WTC11 (cell line): ENCODE measurements around the gene SHROOM3. TPM values are rescaled to one million over a fixed set of nuclear protein-coding genes. Genes with fewer than 3 reads are reported as not detected.

Source experiments
- ATAC-seq: fragments of 200-7000 bp; cut with Tn5 transposase; 2 replicates; pipeline ENCODE4 v1.10.0; 2021; ENCODE audit warnings: mild to moderate bottlenecking, moderate library complexity
- CTCF ChIA-PET: fragments of 300-600 bp; sonication (Branson Sonifier 250); formaldehyde crosslinking; loops from one replicate; lab custom pipeline; 2021; ENCODE audit warnings: antibody characterized with exemption; lab: Charles Lee
- POLR2A ChIA-PET: fragments of 350-600 bp; sonication (Branson Sonifier 250); formaldehyde crosslinking; loops from one replicate; lab custom pipeline; 2021; ENCODE audit warnings: antibody characterized with exemption; lab: Charles Lee
- DNase-seq: peaks from one replicate; pipeline ENCODE4 v3.0.0; 2021; ENCODE audit warnings: low spot score
- H3K27ac Mint-ChIP-seq: 2 replicates; pipeline ENCODE4 v1.8.0; 2021; ENCODE audit warnings: mixed read lengths
- H3K27me3 Mint-ChIP-seq: 2 replicates; pipeline ENCODE4 v1.8.0; 2021; ENCODE audit warnings: low read depth, mild to moderate bottlenecking, moderate library complexity, mixed read lengths
- H3K36me3 Mint-ChIP-seq: 2 replicates; pipeline ENCODE4 v1.8.0; 2021; ENCODE audit warnings: mixed read lengths
- H3K4me1 Mint-ChIP-seq: 2 replicates; pipeline ENCODE4 v1.8.0; 2022; ENCODE audit warnings: mixed read lengths
- H3K4me3 Mint-ChIP-seq: 2 replicates; pipeline ENCODE4 v1.8.0; 2021; ENCODE audit warnings: mild to moderate bottlenecking, moderate library complexity, mixed read lengths
- H3K9me3 Mint-ChIP-seq: 2 replicates; pipeline ENCODE4 v1.8.0; 2021; ENCODE audit warnings: mixed read lengths
- ATF1 ChIP-seq: sonication (generic); formaldehyde crosslinking; IDR thresholded peaks from 2 replicates; pipeline ENCODE4 v1.8.1; 2023; ENCODE audit warnings: mild to moderate bottlenecking, moderate library complexity, missing genetic modification reagents
- EMX1 ChIP-seq: fragments of 250-450 bp; sonication (Bioruptor Pico); IDR thresholded peaks from 2 replicates; pipeline ENCODE4 v1.8.0; 2021; ENCODE audit warnings: mild to moderate bottlenecking
- FOXJ3 ChIP-seq: sonication (generic); formaldehyde crosslinking; IDR thresholded peaks from 2 replicates; pipeline ENCODE4 v1.9.0; 2021; ENCODE audit warnings: missing genetic modification reagents, mild to moderate bottlenecking, borderline replicate concordance
- GRHL2 ChIP-seq: fragments of 250-450 bp; sonication (Bioruptor Pico); IDR thresholded peaks from 2 replicates; pipeline ENCODE4 v1.8.0; 2022; ENCODE audit warnings: mild to moderate bottlenecking, moderate library complexity; ENCODE audit not compliant: insufficient replicate concordance, severe bottlenecking
- HMGA2 ChIP-seq: fragments of 250-450 bp; sonication (Bioruptor Pico); IDR thresholded peaks from 2 replicates; pipeline ENCODE4 v1.4.0; 2021; ENCODE audit warnings: mild to moderate bottlenecking, moderate library complexity
- JAZF1 ChIP-seq: fragments of 250-450 bp; sonication (Bioruptor Pico); IDR thresholded peaks from 2 replicates; pipeline ENCODE4 v1.9.0; 2021; ENCODE audit warnings: moderate library complexity, mild to moderate bottlenecking, inconsistent platforms
- MYBL2 ChIP-seq: sonication (generic); formaldehyde crosslinking; IDR thresholded peaks from 2 replicates; pipeline ENCODE4 v1.8.1; 2023; ENCODE audit warnings: mild to moderate bottlenecking, moderate library complexity, missing genetic modification reagents
- NFYB ChIP-seq: sonication (generic); formaldehyde crosslinking; conservative IDR thresholded peaks from 2 replicates; pipeline ENCODE4 v1.8.0; 2022; ENCODE audit warnings: low read depth, missing genetic modification reagents
- NR3C1 ChIP-seq: sonication (generic); formaldehyde crosslinking; conservative IDR thresholded peaks from 2 replicates; pipeline ENCODE4 v1.8.1; 2023; ENCODE audit warnings: low read depth, mild to moderate bottlenecking, missing genetic modification reagents
- OVOL2 ChIP-seq: fragments of 250-450 bp; sonication (Bioruptor Pico); IDR thresholded peaks from 2 replicates; pipeline ENCODE4 v1.9.0; 2021; ENCODE audit warnings: mild to moderate bottlenecking, borderline replicate concordance
- PRDM15 ChIP-seq: sonication (generic); formaldehyde crosslinking; IDR thresholded peaks from 2 replicates; pipeline ENCODE4 v1.8.0; 2022; ENCODE audit warnings: missing genetic modification reagents
- PRRX2 ChIP-seq: fragments of 250-450 bp; sonication (Bioruptor Pico); IDR thresholded peaks from 2 replicates; pipeline ENCODE4 v1.8.0; 2021; ENCODE audit warnings: mild to moderate bottlenecking
- TEAD1 ChIP-seq: sonication (generic); formaldehyde crosslinking; IDR thresholded peaks from 2 replicates; pipeline ENCODE4 v1.8.0; 2022; ENCODE audit warnings: mild to moderate bottlenecking, missing genetic modification reagents
- TEAD4 ChIP-seq: sonication (generic); formaldehyde crosslinking; IDR thresholded peaks from 2 replicates; pipeline ENCODE4 v1.8.0; 2022; ENCODE audit warnings: mild to moderate bottlenecking, missing genetic modification reagents
- TP53 ChIP-seq: sonication (generic); formaldehyde crosslinking; IDR thresholded peaks from 2 replicates; pipeline ENCODE4 v1.8.1; 2023; ENCODE audit warnings: mild to moderate bottlenecking, missing genetic modification reagents
- USF1 ChIP-seq: sonication (generic); formaldehyde crosslinking; IDR thresholded peaks from 2 replicates; pipeline ENCODE4 v1.8.0; 2022; ENCODE audit warnings: mild to moderate bottlenecking, missing genetic modification reagents
- ZNF219 ChIP-seq: sonication (generic); formaldehyde crosslinking; IDR thresholded peaks from 2 replicates; pipeline ENCODE4 v1.8.0; 2023; ENCODE audit warnings: missing genetic modification reagents, mild to moderate bottlenecking, borderline replicate concordance
- ZNF232 ChIP-seq: sonication (generic); formaldehyde crosslinking; IDR thresholded peaks from 2 replicates; pipeline ENCODE4 v1.8.0; 2022; ENCODE audit warnings: mild to moderate bottlenecking, missing genetic modification reagents
- ZNF317 ChIP-seq: sonication (generic); formaldehyde crosslinking; IDR thresholded peaks from 2 replicates; pipeline ENCODE4 v1.8.1; 2023; ENCODE audit warnings: low read depth, mild to moderate bottlenecking, moderate library complexity, missing genetic modification reagents, borderline replicate concordance
- ZNF423 ChIP-seq: fragments of 250-450 bp; sonication (Bioruptor Pico); IDR thresholded peaks from 2 replicates; pipeline ENCODE4 v2.1.2; 2022; ENCODE audit warnings: mild to moderate bottlenecking, moderate library complexity
- total RNA-seq: library from RNA; stranded (reverse); gene quantifications from 3 replicates; pipeline ENCODE4 v1.2.3, GENCODE V29; 2021
- TF ChIP-seq, protein P1 (sequence below): sonication (generic); formaldehyde crosslinking; IDR thresholded peaks from 2 replicates; pipeline ENCODE4 v1.8.1; 2022; ENCODE audit warnings: low read depth, missing genetic modification reagents, borderline replicate concordance
- TF ChIP-seq, protein P2 (sequence below): sonication (generic); formaldehyde crosslinking; IDR thresholded peaks from 2 replicates; pipeline ENCODE4 v1.8.0; 2023; ENCODE audit warnings: missing genetic modification reagents
- TF ChIP-seq, protein P3 (sequence below): sonication (generic); formaldehyde crosslinking; IDR thresholded peaks from 2 replicates; pipeline ENCODE4 v1.8.1; 2023; ENCODE audit warnings: mild to moderate bottlenecking, missing genetic modification reagents, moderate library complexity
- TF ChIP-seq, protein P4 (sequence below): sonication (generic); formaldehyde crosslinking; IDR thresholded peaks from 2 replicates; pipeline ENCODE4 v1.8.0; 2022; ENCODE audit warnings: mild to moderate bottlenecking, missing genetic modification reagents
- TF ChIP-seq, protein P5 (sequence below): sonication (generic); formaldehyde crosslinking; IDR thresholded peaks from 2 replicates; pipeline ENCODE4 v1.8.1; 2022; ENCODE audit warnings: low read depth, mild to moderate bottlenecking, moderate library complexity, missing genetic modification reagents, borderline replicate concordance

The SHROOM3 gene
- total RNA-seq, 1 experiment from 2014 or later, result 71.9 TPM

DNA sequence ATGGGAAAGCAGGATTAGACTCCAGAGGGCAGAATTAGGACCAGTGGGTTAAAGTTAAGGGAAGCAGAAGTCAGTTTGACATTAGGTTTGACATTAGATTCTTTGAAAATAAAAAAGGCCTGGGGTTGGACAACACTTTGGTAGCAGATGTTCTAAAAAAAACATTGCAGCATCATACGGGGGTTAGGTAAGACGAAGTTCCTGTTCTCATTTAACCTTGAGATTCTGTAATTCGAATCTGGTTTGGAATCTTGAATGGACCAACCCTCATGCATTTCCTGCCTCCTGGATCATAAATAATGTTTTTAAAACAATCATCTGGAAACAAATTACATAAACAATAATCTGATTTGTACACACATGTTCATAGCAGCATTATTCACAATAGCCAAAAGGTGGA is 181.0 kb downstream of the SHROOM3 start:
- ChIA-PET POLR2A (no interaction called here), CTCF (no interaction called here)
- Mint-ChIP-seq H3K27ac (no peak overlapping the region), H3K4me3 (no peak overlapping the region), H3K27me3 (peaks cover 6% of the 10 kb centered on the region; the same call in 1 of the 2 replicates), H3K4me1 (peaks cover 41% of the 10 kb centered on the region), H3K9me3 (no peaks in the 10 kb centered on the region), H3K36me3 (no peaks in the 10 kb centered on the region)
- DNase-seq (no peak), ATAC-seq (no peak)
- TF ChIP-seq ZNF423 (CRISPR knock-in tag) (no peak), NFYB (CRISPR knock-in tag) (no peak), ZNF317 (no peak), GRHL2 (no peak), USF1 (CRISPR knock-in tag) (no peak), JAZF1 (no peak), OVOL2 (no peak), TP53 (CRISPR knock-in tag) (no peak), HMGA2 (no peak), PRRX2 (CRISPR knock-in tag) (no peak), TEAD4 (no peak), ZNF232 (no peak)
- TF ChIP-seq, protein P1, sequence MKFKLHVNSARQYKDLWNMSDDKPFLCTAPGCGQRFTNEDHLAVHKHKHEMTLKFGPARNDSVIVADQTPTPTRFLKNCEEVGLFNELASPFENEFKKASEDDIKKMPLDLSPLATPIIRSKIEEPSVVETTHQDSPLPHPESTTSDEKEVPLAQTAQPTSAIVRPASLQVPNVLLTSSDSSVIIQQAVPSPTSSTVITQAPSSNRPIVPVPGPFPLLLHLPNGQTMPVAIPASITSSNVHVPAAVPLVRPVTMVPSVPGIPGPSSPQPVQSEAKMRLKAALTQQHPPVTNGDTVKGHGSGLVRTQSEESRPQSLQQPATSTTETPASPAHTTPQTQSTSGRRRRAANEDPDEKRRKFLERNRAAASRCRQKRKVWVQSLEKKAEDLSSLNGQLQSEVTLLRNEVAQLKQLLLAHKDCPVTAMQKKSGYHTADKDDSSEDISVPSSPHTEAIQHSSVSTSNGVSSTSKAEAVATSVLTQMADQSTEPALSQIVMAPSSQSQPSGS (CRISPR knock-in tag), result no peak
- TF ChIP-seq, protein P2, sequence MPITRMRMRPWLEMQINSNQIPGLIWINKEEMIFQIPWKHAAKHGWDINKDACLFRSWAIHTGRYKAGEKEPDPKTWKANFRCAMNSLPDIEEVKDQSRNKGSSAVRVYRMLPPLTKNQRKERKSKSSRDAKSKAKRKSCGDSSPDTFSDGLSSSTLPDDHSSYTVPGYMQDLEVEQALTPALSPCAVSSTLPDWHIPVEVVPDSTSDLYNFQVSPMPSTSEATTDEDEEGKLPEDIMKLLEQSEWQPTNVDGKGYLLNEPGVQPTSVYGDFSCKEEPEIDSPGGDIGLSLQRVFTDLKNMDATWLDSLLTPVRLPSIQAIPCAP (CRISPR knock-in tag), result no peak
- TF ChIP-seq, protein P3, sequence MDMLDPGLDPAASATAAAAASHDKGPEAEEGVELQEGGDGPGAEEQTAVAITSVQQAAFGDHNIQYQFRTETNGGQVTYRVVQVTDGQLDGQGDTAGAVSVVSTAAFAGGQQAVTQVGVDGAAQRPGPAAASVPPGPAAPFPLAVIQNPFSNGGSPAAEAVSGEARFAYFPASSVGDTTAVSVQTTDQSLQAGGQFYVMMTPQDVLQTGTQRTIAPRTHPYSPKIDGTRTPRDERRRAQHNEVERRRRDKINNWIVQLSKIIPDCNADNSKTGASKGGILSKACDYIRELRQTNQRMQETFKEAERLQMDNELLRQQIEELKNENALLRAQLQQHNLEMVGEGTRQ, result no peak
- TF ChIP-seq, protein P4, sequence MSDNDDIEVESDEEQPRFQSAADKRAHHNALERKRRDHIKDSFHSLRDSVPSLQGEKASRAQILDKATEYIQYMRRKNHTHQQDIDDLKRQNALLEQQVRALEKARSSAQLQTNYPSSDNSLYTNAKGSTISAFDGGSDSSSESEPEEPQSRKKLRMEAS (CRISPR knock-in tag), result no peak

DNA sequence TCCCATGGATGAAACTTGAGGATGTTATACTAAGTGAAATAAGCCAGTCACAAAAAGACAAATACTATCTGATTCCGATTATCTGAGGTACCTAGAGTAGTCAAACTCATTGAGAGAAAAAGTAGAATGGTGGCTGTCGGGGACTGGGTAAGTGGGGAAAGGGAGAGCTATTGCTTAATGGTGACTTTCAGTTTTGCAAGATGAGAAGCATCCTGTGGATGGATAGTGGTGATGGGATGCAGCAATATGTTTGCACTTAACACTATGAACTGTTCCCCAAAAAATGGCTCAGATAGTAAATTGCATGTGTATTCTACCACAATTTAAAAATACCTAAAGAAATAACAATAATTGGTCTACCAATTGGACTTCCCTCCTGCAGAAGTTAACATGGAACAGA is 181.5 kb downstream of the SHROOM3 start:
- no peak overlapping the region for H3K27ac Mint-ChIP-seq
- no peak for DNase-seq
- H3K36me3 Mint-ChIP-seq, result no peaks in the 10 kb centered on the region
- peaks cover 6% of the 10 kb centered on the region; the same call in 1 of the 2 replicates for H3K27me3 Mint-ChIP-seq
- CTCF ChIA-PET, result no interaction called here
- H3K9me3 Mint-ChIP-seq, result no peaks in the 10 kb centered on the region
- TF ChIP-seq, protein P5, sequence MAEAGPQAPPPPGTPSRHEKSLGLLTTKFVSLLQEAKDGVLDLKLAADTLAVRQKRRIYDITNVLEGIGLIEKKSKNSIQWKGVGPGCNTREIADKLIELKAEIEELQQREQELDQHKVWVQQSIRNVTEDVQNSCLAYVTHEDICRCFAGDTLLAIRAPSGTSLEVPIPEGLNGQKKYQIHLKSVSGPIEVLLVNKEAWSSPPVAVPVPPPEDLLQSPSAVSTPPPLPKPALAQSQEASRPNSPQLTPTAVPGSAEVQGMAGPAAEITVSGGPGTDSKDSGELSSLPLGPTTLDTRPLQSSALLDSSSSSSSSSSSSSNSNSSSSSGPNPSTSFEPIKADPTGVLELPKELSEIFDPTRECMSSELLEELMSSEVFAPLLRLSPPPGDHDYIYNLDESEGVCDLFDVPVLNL, result no peak
- TF ChIP-seq EMX1 (CRISPR knock-in tag) (no peak), NR3C1 (no peak), PRDM15 (CRISPR knock-in tag) (no peak), ZNF219 (no peak), MYBL2 (CRISPR knock-in tag) (no peak), ATF1 (CRISPR knock-in tag) (no peak), TEAD1 (CRISPR knock-in tag) (no peak), FOXJ3 (no peak)
- TF ChIP-seq, protein P1 (CRISPR knock-in tag), result no peak
- no peak overlapping the region for H3K4me3 Mint-ChIP-seq
- POLR2A ChIA-PET, result no interaction called here
- H3K4me1 Mint-ChIP-seq, result peaks cover 39% of the 10 kb centered on the region
- ATAC-seq, result no peak
